Panc1 (cell line): Measurements from ENCODE around the gene NCKAP5.

Source experiments
- CTCF ChIP-seq: fragments of 450-650 bp; IDR thresholded peaks from 2 replicates; pipeline ENCODE4 v1.5.1; 2017; ENCODE audit warnings: mild to moderate bottlenecking
- TCF7L2 ChIP-seq: IDR thresholded peaks from 2 replicates; pipeline ENCODE4 v1.6.1; 2011; ENCODE audit warnings: mild to moderate bottlenecking, low read depth, low read length, inconsistent platforms

GRCh38 chr2:132725148-132725547, 843.1 kb downstream of the NCKAP5 start:
- TF ChIP-seq CTCF (no peak), TCF7L2 (no peak)
